IMR-90 (cell line): ENCODE results near the gene STPG4. TPM values are rescaled to one million over a fixed set of nuclear protein-coding genes. Genes with fewer than 3 reads are reported as not detected.

ENCODE experiments used
- ATAC-seq: fragments of 200-7000 bp; cut with Tn5 transposase; 2 replicates; pipeline ENCODE4 v1.9.1; 2020; ENCODE audit warnings: low read depth, mild to moderate bottlenecking, moderate library complexity
- BruUV-seq: library from RNA; stranded (reverse); fragments of 400-500 nt; replicated peaks from 2 replicates; lab custom pipeline; 2021; lab: Mats Ljungman, UMichigan
- CTCF ChIA-PET: fragments of 300-600 bp; formaldehyde crosslinking; extraction: SDS; loops from one replicate; lab custom pipeline; 2021; ENCODE audit warnings: antibody characterized with exemption; lab: Yijun Ruan, JAX
- POLR2A ChIA-PET: fragments of 300-600 bp; sonication (Branson Sonifier 250); formaldehyde crosslinking; loops from one replicate; lab custom pipeline; 2022; ENCODE audit warnings: antibody characterized with exemption; ENCODE audit not compliant: unreplicated experiment; lab: Charles Lee
- DNase-seq: peaks from one replicate; pipeline ENCODE4 v3.0.0; 2013
- H2AFZ ChIP-seq: replicated peaks from 2 replicates; pipeline ENCODE3; 2013; ENCODE audit warnings: low read length, mild to moderate bottlenecking; ENCODE audit not compliant: poor library complexity
- H2AK5ac ChIP-seq: 2 replicates; pipeline ENCODE4 v1.6.1; 2013; ENCODE audit warnings: low read depth, low read length, inconsistent platforms
- H2AK9ac ChIP-seq: replicated peaks from 2 replicates; pipeline ENCODE3; 2013; ENCODE audit warnings: mild to moderate bottlenecking, low read depth, low read length, moderate library complexity; ENCODE audit not compliant: poor library complexity
- H2BK120ac ChIP-seq: 2 replicates; pipeline ENCODE4 v1.6.1; 2013; ENCODE audit warnings: low read depth, low read length, inconsistent platforms
- H2BK15ac ChIP-seq: 3 replicates; pipeline ENCODE4 v1.6.1; 2013; ENCODE audit warnings: low read depth, low read length, inconsistent platforms
- H2BK20ac ChIP-seq: 2 replicates; pipeline ENCODE4 v1.6.1; 2013; ENCODE audit warnings: low read depth, mild to moderate bottlenecking, inconsistent platforms, low read length, moderate library complexity
- H2BK5ac ChIP-seq: 2 replicates; pipeline ENCODE4 v1.6.1; 2013; ENCODE audit warnings: mild to moderate bottlenecking, low read depth, low read length, inconsistent platforms; ENCODE audit not compliant: poor library complexity, severe bottlenecking
- H3K14ac ChIP-seq: replicated peaks from 2 replicates; pipeline ENCODE4 v1.6.1; 2013; ENCODE audit warnings: low read depth, low read length, inconsistent platforms
- H3K18ac ChIP-seq: 2 replicates; pipeline ENCODE4 v1.6.1; 2013; ENCODE audit warnings: low read depth, low read length, control low read depth
- H3K23ac ChIP-seq: 2 replicates; pipeline ENCODE4 v1.6.1; 2013; ENCODE audit warnings: low read depth, low read length, inconsistent platforms
- H3K27ac ChIP-seq: 2 replicates; pipeline ENCODE4 v1.5.1; 2013; ENCODE audit warnings: mild to moderate bottlenecking, control low read depth, low read length; ENCODE audit not compliant: insufficient read depth
- H3K27me3 ChIP-seq: 2 replicates; pipeline ENCODE4 v1.6.1; 2013; ENCODE audit warnings: low read length; ENCODE audit not compliant: control insufficient read depth, insufficient read depth
- H3K36me3 ChIP-seq: 2 replicates; pipeline ENCODE4 v1.6.1; 2013; ENCODE audit warnings: low read length, mixed read lengths; ENCODE audit not compliant: control insufficient read depth, insufficient read depth
- H3K4ac ChIP-seq: 2 replicates; pipeline ENCODE4 v1.6.1; 2013; ENCODE audit warnings: low read depth, low read length, inconsistent platforms
- H3K4me1 ChIP-seq: 2 replicates; pipeline ENCODE4 v1.6.1; 2013; ENCODE audit warnings: low read length, mixed read lengths; ENCODE audit not compliant: control insufficient read depth, insufficient read depth
- H3K4me2 ChIP-seq: 2 replicates; pipeline ENCODE4 v1.6.1; 2013; ENCODE audit warnings: low read depth, mild to moderate bottlenecking, control low read depth, low read length, moderate library complexity
- H3K4me3 ChIP-seq: 2 replicates; pipeline ENCODE4 v1.5.1; 2013; ENCODE audit warnings: low read depth, mild to moderate bottlenecking, control low read depth, low read length, moderate library complexity; ENCODE audit not compliant: insufficient read depth
- H3K56ac ChIP-seq: 2 replicates; pipeline ENCODE4 v1.6.1; 2013; ENCODE audit warnings: low read length, inconsistent platforms; ENCODE audit not compliant: insufficient read depth; ENCODE audit errors: extremely low read depth
- H3K79me1 ChIP-seq, 2 experiments: 2 replicates each; pipeline ENCODE4 v1.6.1; 2013; ENCODE audit warnings: low read length in 2 of 2, inconsistent platforms in 1 of 2, low read depth in 1 of 2
- H3K9ac ChIP-seq: 2 replicates; pipeline ENCODE4 v1.6.1; 2013; ENCODE audit warnings: low read depth, low read length, control low read depth
- H3K9me1 ChIP-seq: 2 replicates; pipeline ENCODE4 v1.6.1; 2013; ENCODE audit warnings: low read length, inconsistent platforms; ENCODE audit not compliant: insufficient read depth
- H3K9me3 ChIP-seq: 2 replicates; pipeline ENCODE4 v1.6.1; 2013; ENCODE audit warnings: low read length; ENCODE audit not compliant: control insufficient read depth, insufficient read depth
- H4K20me1 ChIP-seq: 2 replicates; pipeline ENCODE4 v1.6.1; 2013; ENCODE audit warnings: low read length, inconsistent platforms; ENCODE audit not compliant: insufficient read depth
- H4K5ac ChIP-seq: 2 replicates; pipeline ENCODE4 v1.6.1; 2013; ENCODE audit warnings: mild to moderate bottlenecking, low read depth, low read length, control low read depth
- H4K8ac ChIP-seq, 2 experiments: 2 replicates each; pipeline ENCODE4 v1.6.1; 2013; ENCODE audit warnings: low read depth in 2 of 2, low read length in 2 of 2, control low read depth in 1 of 2, inconsistent platforms in 1 of 2
- H4K91ac ChIP-seq: 2 replicates; pipeline ENCODE4 v1.6.1; 2013; ENCODE audit warnings: low read depth, low read length, inconsistent platforms; ENCODE audit not compliant: insufficient read depth
- BHLHE40 ChIP-seq: fragments of 150-350 bp; IDR thresholded peaks from 2 replicates; pipeline ENCODE4 v1.6.1; 2016; ENCODE audit warnings: mild to moderate bottlenecking, low read depth, low read length
- CEBPB ChIP-seq: IDR thresholded peaks from 2 replicates; pipeline ENCODE4 v1.6.1; 2012; ENCODE audit warnings: low read depth, low read length, improper control_type of control experiment
- CHD1 ChIP-seq: IDR thresholded peaks from 2 replicates; pipeline ENCODE4 v1.6.1; 2012; ENCODE audit warnings: low read depth, low read length, improper control_type of control experiment
- FOS ChIP-seq: fragments of 150-350 bp; IDR thresholded peaks from 2 replicates; pipeline ENCODE4 v1.6.1; 2016; ENCODE audit warnings: low read depth, low read length
- MAFK ChIP-seq: IDR thresholded peaks from 2 replicates; pipeline ENCODE4 v1.6.1; 2012; ENCODE audit warnings: low read depth, low read length, improper control_type of control experiment
- MAZ ChIP-seq: IDR thresholded peaks from 2 replicates; pipeline ENCODE4 v1.6.1; 2012; ENCODE audit warnings: low read depth, mild to moderate bottlenecking, low read length, improper control_type of control experiment, moderate library complexity, borderline replicate concordance
- MXI1 ChIP-seq: IDR thresholded peaks from 2 replicates; pipeline ENCODE4 v1.6.1; 2012; ENCODE audit warnings: low read depth, mild to moderate bottlenecking, low read length, moderate library complexity, borderline replicate concordance
- NFE2L2 ChIP-seq: fragments of 150-350 bp; IDR thresholded peaks from 2 replicates; pipeline ENCODE4 v1.6.1; 2016; ENCODE audit warnings: low read depth, mild to moderate bottlenecking, low read length
- POLR2A ChIP-seq: IDR thresholded peaks from 2 replicates; pipeline ENCODE4 v1.6.1; 2012; ENCODE audit warnings: mild to moderate bottlenecking, low read depth, low read length
- RAD21 ChIP-seq: IDR thresholded peaks from 2 replicates; pipeline ENCODE4 v1.6.1; 2012; ENCODE audit warnings: low read length, improper control_type of control experiment
- RCOR1 ChIP-seq: IDR thresholded peaks from 2 replicates; pipeline ENCODE4 v1.6.1; 2012; ENCODE audit warnings: mild to moderate bottlenecking, low read length, improper control_type of control experiment; ENCODE audit not compliant: insufficient replicate concordance
- RFX5 ChIP-seq: IDR thresholded peaks from 2 replicates; pipeline ENCODE4 v1.8.0; 2012; ENCODE audit warnings: low read depth, mild to moderate bottlenecking, low read length, moderate library complexity
- SMC3 ChIP-seq: fragments of 150-350 bp; IDR thresholded peaks from 2 replicates; pipeline ENCODE4 v1.6.1; 2016; ENCODE audit warnings: low read depth, mild to moderate bottlenecking, antibody characterized with exemption, low read length, moderate library complexity
- WGBS, 2 experiments: methylation state at CpG; one replicate each; pipeline versions ENCODE4 v1.1.5 to v1.1.7; 2013; ENCODE audit warnings: missing lambda C conversion rate in 2 of 2; ENCODE audit not compliant: insufficient read length in 1 of 2; ENCODE audit errors: extremely low coverage in 2 of 2; 5-methylcytosine and 5-hydroxymethylcytosine counted together
- dilution Hi-C: fragments of 300-500 bp; cut with HindIII; formaldehyde crosslinking; loops from one replicate; pipeline ENCODE4 v1.14.3; 2018; ENCODE audit warnings: low sequenced_read_pairs; ENCODE audit not compliant: unreplicated experiment
- in situ Hi-C: fragments of 300-500 bp; cut with MboI; formaldehyde crosslinking; loops from 3 replicates; pipeline ENCODE4 v1.14.3; 2019; ENCODE audit warnings: low sequenced_read_pairs, inconsistent platforms, mixed read lengths
- intact Hi-C: fragments of 100-400 bp; cut with micrococcal nuclease; formaldehyde crosslinking; loops from 2 replicates; pipeline ENCODE4 v1.10.0; 2022
- polyA plus RNA-seq, 3 experiments: library from polyadenylated mRNA; depleted of rRNA; stranded (reverse); fragments of >200 nt; gene quantifications; 2 replicates each; pipeline ENCODE4 v1.2.3, GENCODE V29; 2012; ENCODE audit warnings: low replicate concordance in 1 of 3
- total RNA-seq: library from RNA; depleted of rRNA; stranded (reverse); fragments of >200 nt; gene quantifications from 2 replicates; pipeline ENCODE4 v1.2.3, GENCODE V29; 2012
- TF ChIP-seq, protein P1 (sequence below): fragments of 150-350 bp; IDR thresholded peaks from 2 replicates; pipeline ENCODE4 v1.6.1; 2016; ENCODE audit warnings: low read depth, mild to moderate bottlenecking, low read length, moderate library complexity, borderline replicate concordance
- TF ChIP-seq, protein P2 (sequence below): fragments of 150-350 bp; IDR thresholded peaks from 2 replicates; pipeline ENCODE4 v1.6.1; 2017; ENCODE audit warnings: mild to moderate bottlenecking, antibody characterized with exemption, low read length, low read depth
- TF ChIP-seq, protein P3 (sequence below): conservative IDR thresholded peaks from 2 replicates; pipeline ENCODE4 v1.5.1; 2012; ENCODE audit warnings: mild to moderate bottlenecking, low read depth, low read length, improper control_type of control experiment

The STPG4 gene
- total and polyA plus RNA-seq, 2 of the 4 experiments (the other 2 are of a cell fraction): 0.12 to 0.18 TPM

DNA sequence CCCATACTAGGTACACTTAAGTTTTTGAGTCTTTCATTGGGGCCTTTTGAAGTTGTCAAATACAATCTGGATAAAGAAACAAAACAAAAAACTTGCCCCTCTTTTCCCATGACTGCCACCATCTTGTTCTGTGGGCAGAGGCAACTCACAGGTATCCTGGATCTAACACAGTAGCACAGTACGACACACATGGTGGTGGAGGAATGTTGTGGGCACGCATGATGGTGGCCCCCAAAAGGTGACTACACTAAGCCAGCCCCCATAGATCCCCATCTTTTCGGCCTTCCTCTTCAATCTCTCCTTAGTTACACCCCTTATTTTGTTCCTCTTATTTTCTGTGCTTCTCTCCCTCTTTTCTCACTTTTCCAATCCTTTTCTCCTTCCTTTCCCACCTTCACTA lies 4.5 kb upstream of the STPG4 start:
- no peak overlapping the region for H4K8ac ChIP-seq
- no peak overlapping the region for H2AK9ac ChIP-seq
- no peak overlapping the region for H3K9ac ChIP-seq
- H3K27ac ChIP-seq: no peak overlapping the region
- H2AK5ac ChIP-seq: no peak overlapping the region
- H3K14ac ChIP-seq: no peak overlapping the region
- BruUV-seq: no TSS peak
- in situ Hi-C loops (loop anchor here (10.0 kb wide), 1 partner anchor 165 kb away; no protein-coding TSS in a partner anchor), intact Hi-C loops (loop anchor here (5.0 kb wide), 1 partner anchor 42 kb away; no protein-coding TSS in a partner anchor), dilution Hi-C loops (no loop called here)
- H3K23ac ChIP-seq: no peak overlapping the region
- no peak overlapping the region for H3K4me3 ChIP-seq
- H3K27me3 ChIP-seq: no peaks in the 10 kb centered on the region
- H4K5ac ChIP-seq: no peak overlapping the region
- 100% methylated on average over 1 of the region's 3 CpGs; no CpG with 5 or more reads in 1 of the 2 experiments for WGBS, 2 experiments
- H2AFZ ChIP-seq: no peak overlapping the region
- H3K9me3 ChIP-seq: no peaks in the 10 kb centered on the region
- H3K4me1 ChIP-seq: peaks cover 3% of the 10 kb centered on the region
- peaks cover 8 to 44% of the 10 kb centered on the region in 2 experiments for H3K79me1 ChIP-seq
- H2BK15ac ChIP-seq: no peak overlapping the region
- TF ChIP-seq RFX5 (no peak), SMC3 (no peak), MAFK (no peak), CEBPB (no peak), MAZ (no peak), RCOR1 (no peak), BHLHE40 (no peak), RAD21 (no peak), NFE2L2 (no peak), FOS (no peak), CHD1 (no peak), MXI1 (no peak), POLR2A (no peak)
- TF ChIP-seq, protein P1, sequence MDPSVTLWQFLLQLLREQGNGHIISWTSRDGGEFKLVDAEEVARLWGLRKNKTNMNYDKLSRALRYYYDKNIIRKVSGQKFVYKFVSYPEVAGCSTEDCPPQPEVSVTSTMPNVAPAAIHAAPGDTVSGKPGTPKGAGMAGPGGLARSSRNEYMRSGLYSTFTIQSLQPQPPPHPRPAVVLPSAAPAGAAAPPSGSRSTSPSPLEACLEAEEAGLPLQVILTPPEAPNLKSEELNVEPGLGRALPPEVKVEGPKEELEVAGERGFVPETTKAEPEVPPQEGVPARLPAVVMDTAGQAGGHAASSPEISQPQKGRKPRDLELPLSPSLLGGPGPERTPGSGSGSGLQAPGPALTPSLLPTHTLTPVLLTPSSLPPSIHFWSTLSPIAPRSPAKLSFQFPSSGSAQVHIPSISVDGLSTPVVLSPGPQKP: no peak
- TF ChIP-seq, protein P2, sequence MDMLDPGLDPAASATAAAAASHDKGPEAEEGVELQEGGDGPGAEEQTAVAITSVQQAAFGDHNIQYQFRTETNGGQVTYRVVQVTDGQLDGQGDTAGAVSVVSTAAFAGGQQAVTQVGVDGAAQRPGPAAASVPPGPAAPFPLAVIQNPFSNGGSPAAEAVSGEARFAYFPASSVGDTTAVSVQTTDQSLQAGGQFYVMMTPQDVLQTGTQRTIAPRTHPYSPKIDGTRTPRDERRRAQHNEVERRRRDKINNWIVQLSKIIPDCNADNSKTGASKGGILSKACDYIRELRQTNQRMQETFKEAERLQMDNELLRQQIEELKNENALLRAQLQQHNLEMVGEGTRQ: no peak
- TF ChIP-seq, protein P3, sequence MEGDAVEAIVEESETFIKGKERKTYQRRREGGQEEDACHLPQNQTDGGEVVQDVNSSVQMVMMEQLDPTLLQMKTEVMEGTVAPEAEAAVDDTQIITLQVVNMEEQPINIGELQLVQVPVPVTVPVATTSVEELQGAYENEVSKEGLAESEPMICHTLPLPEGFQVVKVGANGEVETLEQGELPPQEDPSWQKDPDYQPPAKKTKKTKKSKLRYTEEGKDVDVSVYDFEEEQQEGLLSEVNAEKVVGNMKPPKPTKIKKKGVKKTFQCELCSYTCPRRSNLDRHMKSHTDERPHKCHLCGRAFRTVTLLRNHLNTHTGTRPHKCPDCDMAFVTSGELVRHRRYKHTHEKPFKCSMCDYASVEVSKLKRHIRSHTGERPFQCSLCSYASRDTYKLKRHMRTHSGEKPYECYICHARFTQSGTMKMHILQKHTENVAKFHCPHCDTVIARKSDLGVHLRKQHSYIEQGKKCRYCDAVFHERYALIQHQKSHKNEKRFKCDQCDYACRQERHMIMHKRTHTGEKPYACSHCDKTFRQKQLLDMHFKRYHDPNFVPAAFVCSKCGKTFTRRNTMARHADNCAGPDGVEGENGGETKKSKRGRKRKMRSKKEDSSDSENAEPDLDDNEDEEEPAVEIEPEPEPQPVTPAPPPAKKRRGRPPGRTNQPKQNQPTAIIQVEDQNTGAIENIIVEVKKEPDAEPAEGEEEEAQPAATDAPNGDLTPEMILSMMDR: no peak
- ChIA-PET CTCF (no interaction called here), POLR2A (no interaction called here)
- H3K9me1 ChIP-seq: peaks cover 4% of the 10 kb centered on the region
- no peak overlapping the region for H3K4ac ChIP-seq
- H3K56ac ChIP-seq: no peak overlapping the region
- no peak overlapping the region for H2BK5ac ChIP-seq
- H4K91ac ChIP-seq: no peak overlapping the region
- no peak overlapping the region for H2BK120ac ChIP-seq
- H4K20me1 ChIP-seq: peaks cover 54% of the 10 kb centered on the region
- peaks cover 43% of the 10 kb centered on the region for H3K36me3 ChIP-seq
- no peak for DNase-seq
- no peak overlapping the region for H3K18ac ChIP-seq
- H3K4me2 ChIP-seq: no peak overlapping the region
- ATAC-seq: no peak
- no peak overlapping the region for H2BK20ac ChIP-seq
